ENCODE data around the gene PRPF38A.

GRCh38 chr1:52469108-52469507, 64.7 kb downstream of the PRPF38A start:
- TF ChIP-seq POLR2A (IDR thresholded peaks at IDR 0.05) (no peak), CTCF (IDR thresholded peaks at IDR 0.05) (no peak)
